Endothelial cell of umbilical vein (primary cell): ENCODE results near the gene TNRC6C. TPM values are rescaled to one million over a fixed set of nuclear protein-coding genes. Genes with fewer than 3 reads are reported as not detected.

Experiments used
- BruUV-seq: library from RNA; stranded (reverse); fragments of 400-500 nt; replicated peaks from 2 replicates; lab custom pipeline; 2021; lab: Mats Ljungman, UMichigan
- CTCF ChIA-PET: fragments of 300-600, 350-600 bp; sonication (Branson Sonifier 250); formaldehyde crosslinking; loops from one replicate; lab custom pipeline; 2021; ENCODE audit warnings: antibody characterized with exemption, inconsistent platforms; lab: Charles Lee
- POLR2A ChIA-PET: fragments of 300-600, 350-600 bp; sonication (Branson Sonifier 250); formaldehyde crosslinking; loops from one replicate; lab custom pipeline; 2021; ENCODE audit warnings: antibody characterized with exemption, inconsistent platforms; lab: Charles Lee
- DNase-seq: peaks from one replicate; pipeline ENCODE4 v3.0.0-alpha.2; 2011; ENCODE audit warnings: low read depth, low spot score
- FAIRE-seq: peaks from 2 replicates; lab custom pipeline; 2011; peaks lifted over from hg19 to GRCh38; lab: Jason Lieb, UNC
- H2AFZ ChIP-seq: 2 replicates; pipeline ENCODE4 v1.6.0; 2012; ENCODE audit warnings: low read depth, low read length, control low read depth, inconsistent platforms
- H3K27ac ChIP-seq: 2 replicates; pipeline ENCODE4 v1.5.1; 2011; ENCODE audit warnings: low read depth, mild to moderate bottlenecking, control low read depth, low read length, moderate library complexity; ENCODE audit not compliant: insufficient read depth
- H3K27me3 ChIP-seq, 2 experiments: 2 replicates each; pipeline versions ENCODE4 v1.6.0 to v1.6.1; 2011; ENCODE audit warnings: low read length in 2 of 2, mixed read lengths in 1 of 2; ENCODE audit not compliant: control insufficient read depth in 2 of 2, insufficient read depth in 2 of 2
- H3K36me3 ChIP-seq, 2 experiments: 2 replicates in 1 of 2; 3 replicates in 1 of 2; pipeline ENCODE4 v1.5.1; 2011; ENCODE audit warnings: low read length in 2 of 2, mild to moderate bottlenecking in 1 of 2, moderate library complexity in 1 of 2; ENCODE audit not compliant: control insufficient read depth in 2 of 2, insufficient read depth in 2 of 2; ENCODE audit errors: extremely low read depth in 1 of 2
- H3K4me1 ChIP-seq: 3 replicates; pipeline ENCODE4 v1.5.1; 2011; ENCODE audit warnings: mild to moderate bottlenecking, low read length; ENCODE audit not compliant: control insufficient read depth, insufficient read depth; ENCODE audit errors: extremely low read depth
- H3K4me2 ChIP-seq: 2 replicates; pipeline ENCODE4 v1.6.1; 2011; ENCODE audit warnings: low read length, control low read depth, mixed read lengths; ENCODE audit not compliant: insufficient read depth
- H3K4me3 ChIP-seq, 3 experiments: fragments of 200-600 bp in 1 of 3; sonication (generic), shearing (Covaris generic) in 1 of 3; replicated peaks in 1 of 3; 2 replicates each; pipeline ENCODE4 v1.5.1; 2011 to 2016; ENCODE audit warnings: control low read depth in 3 of 3, low read length in 3 of 3, mild to moderate bottlenecking in 2 of 3, inconsistent platforms in 1 of 3, low read depth in 1 of 3, moderate library complexity in 1 of 3; ENCODE audit not compliant: insufficient read depth in 1 of 3
- H3K79me2 ChIP-seq: 2 replicates; pipeline ENCODE4 v1.6.0; 2012; ENCODE audit warnings: low read length, inconsistent platforms; ENCODE audit not compliant: control insufficient read depth, insufficient read depth
- H3K9ac ChIP-seq: replicated peaks from 2 replicates; pipeline ENCODE3; 2011; ENCODE audit warnings: low read length, control low read depth; ENCODE audit not compliant: insufficient read depth; ENCODE audit errors: extremely low read depth
- H3K9me1 ChIP-seq: replicated peaks from 3 replicates; pipeline ENCODE4 v1.6.0; 2011; ENCODE audit warnings: mild to moderate bottlenecking, low read length; ENCODE audit not compliant: control insufficient read depth, insufficient read depth; ENCODE audit errors: extremely low read depth
- H3K9me3 ChIP-seq: replicated peaks from 2 replicates; pipeline ENCODE4 v1.5.1; 2012; ENCODE audit warnings: low read length, inconsistent platforms; ENCODE audit not compliant: control insufficient read depth, insufficient read depth
- H4K20me1 ChIP-seq: replicated peaks from 2 replicates; pipeline ENCODE3; 2011; ENCODE audit warnings: mild to moderate bottlenecking, low read length; ENCODE audit not compliant: control insufficient read depth, insufficient read depth; ENCODE audit errors: extremely low read depth
- EZH2 ChIP-seq: IDR thresholded peaks from 2 replicates; pipeline ENCODE4 v1.6.1; 2012; ENCODE audit warnings: borderline replicate concordance, low read depth, mild to moderate bottlenecking, moderate library complexity, low read length, inconsistent platforms; ENCODE audit not compliant: severe bottlenecking
- FOS ChIP-seq: IDR thresholded peaks from 2 replicates; pipeline ENCODE4 v1.6.1; 2011; ENCODE audit warnings: mild to moderate bottlenecking, low read length, moderate library complexity, borderline replicate concordance; ENCODE audit not compliant: insufficient read depth
- GATA2 ChIP-seq: IDR thresholded peaks from 2 replicates; pipeline ENCODE4 v1.7.0; 2011; ENCODE audit warnings: low read depth, mild to moderate bottlenecking, moderate library complexity, mixed read lengths, low read length; ENCODE audit not compliant: insufficient read length, insufficient read depth
- JUN ChIP-seq: IDR thresholded peaks from 2 replicates; pipeline ENCODE4 v1.6.1; 2011; ENCODE audit warnings: borderline replicate concordance, low read depth; ENCODE audit not compliant: insufficient read length, insufficient read depth
- POLR2AphosphoS5 ChIP-seq: IDR thresholded peaks from 2 replicates; pipeline ENCODE4 v1.6.1; 2012; ENCODE audit warnings: low read depth, mild to moderate bottlenecking, control low read depth, low read length, moderate library complexity; ENCODE audit not compliant: insufficient read depth
- dilution Hi-C: fragments of 300-500 bp; cut with MboI; formaldehyde crosslinking; loops from one replicate; pipeline ENCODE4 v1.15.0; 2019; ENCODE audit warnings: low sequenced_read_pairs; ENCODE audit not compliant: extremely low pct_ligation_motif_present
- intact Hi-C: fragments of 100-400 bp; cut with micrococcal nuclease; formaldehyde crosslinking; loops from one replicate; pipeline ENCODE4 v1.10.0; 2022
- polyA plus RNA-seq, 4 experiments: library from polyadenylated mRNA; depleted of rRNA in 3 of 4; stranded (reverse) in 3 of 4; unstranded in 1 of 4; fragments of >200 nt; gene quantifications; 2 replicates each; pipeline versions ENCODE4 v1.2.1 to v1.2.3, GENCODE V29; 2011 to 2012; ENCODE audit warnings: missing spikeins in 1 of 4
- total RNA-seq: library from RNA; stranded (reverse); gene quantifications from 2 replicates; pipeline ENCODE4 v1.2.3, GENCODE V29; 2021
- TF ChIP-seq, protein P1 (sequence below): IDR thresholded peaks from 2 replicates; pipeline ENCODE4 v1.6.1; 2011; ENCODE audit not compliant: insufficient read depth, insufficient read length
- TF ChIP-seq, protein P2 (sequence below), 2 donors: IDR thresholded peaks; 1 replicate in 1 of 2; 2 replicates in 1 of 2; pipeline ENCODE4 v1.5.1; 2011; ENCODE audit warnings: low read length in 2 of 2, mild to moderate bottlenecking in 2 of 2, moderate library complexity in 2 of 2, control low read depth in 1 of 2, inconsistent platforms in 1 of 2, low read depth in 1 of 2; ENCODE audit not compliant: insufficient read depth in 1 of 2; ENCODE audit errors: extremely low read depth in 1 of 2

The TNRC6C gene
- total and polyA plus RNA-seq, 2 donors (not counting 3 experiments of a cell fraction or from before 2014, with no cell fraction given) = 2.1 to 17.5 TPM

DNA sequence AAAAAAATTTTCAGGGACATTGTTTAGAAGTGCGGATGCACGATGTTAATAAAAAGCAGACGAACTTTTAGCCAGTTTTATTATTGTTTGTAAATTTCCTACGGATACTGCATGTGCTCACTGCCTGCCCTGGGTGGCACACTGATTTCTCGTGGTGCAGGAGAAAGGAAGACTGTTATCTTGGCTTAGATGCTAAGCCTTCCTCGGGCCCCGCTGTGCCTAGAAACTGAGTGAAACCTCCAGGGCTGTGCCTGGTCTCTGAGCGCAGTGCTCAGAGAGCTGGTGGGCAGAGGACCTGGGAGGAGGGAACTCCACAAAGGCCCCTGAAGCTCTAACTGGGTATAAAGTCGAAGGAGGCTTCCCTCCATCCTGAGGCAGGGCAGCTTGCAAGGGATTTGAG lies 35.4 kb upstream of the TNRC6C start:
- DNase-seq (no peak), FAIRE-seq (no peak)
- Histone ChIP-seq H3K9me1 (no peaks in the 10 kb centered on the region), H3K4me2 (no peak overlapping the region), H3K4me3 (no peak overlapping the region), H4K20me1 (no peaks in the 10 kb centered on the region), H3K27me3 (peaks cover 1 to 3% of the 10 kb centered on the region in 2 experiments), H3K9ac (no peak overlapping the region), H3K79me2 (no peaks in the 10 kb centered on the region), H3K27ac (no peak overlapping the region), H3K9me3 (no peaks in the 10 kb centered on the region), H2AFZ (no peak overlapping the region), H3K36me3 (no peaks in the 10 kb centered on the region), H3K4me1 (no peaks in the 10 kb centered on the region)
- no TSS peak for BruUV-seq
- dilution Hi-C loops = no loop called here
- TF ChIP-seq, protein P1, sequence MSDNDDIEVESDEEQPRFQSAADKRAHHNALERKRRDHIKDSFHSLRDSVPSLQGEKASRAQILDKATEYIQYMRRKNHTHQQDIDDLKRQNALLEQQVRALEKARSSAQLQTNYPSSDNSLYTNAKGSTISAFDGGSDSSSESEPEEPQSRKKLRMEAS = no peak
- TF ChIP-seq JUN (no peak), EZH2 (no peak), FOS (no peak), POLR2AphosphoS5 (no peak), GATA2 (no peak)
- TF ChIP-seq, protein P2, sequence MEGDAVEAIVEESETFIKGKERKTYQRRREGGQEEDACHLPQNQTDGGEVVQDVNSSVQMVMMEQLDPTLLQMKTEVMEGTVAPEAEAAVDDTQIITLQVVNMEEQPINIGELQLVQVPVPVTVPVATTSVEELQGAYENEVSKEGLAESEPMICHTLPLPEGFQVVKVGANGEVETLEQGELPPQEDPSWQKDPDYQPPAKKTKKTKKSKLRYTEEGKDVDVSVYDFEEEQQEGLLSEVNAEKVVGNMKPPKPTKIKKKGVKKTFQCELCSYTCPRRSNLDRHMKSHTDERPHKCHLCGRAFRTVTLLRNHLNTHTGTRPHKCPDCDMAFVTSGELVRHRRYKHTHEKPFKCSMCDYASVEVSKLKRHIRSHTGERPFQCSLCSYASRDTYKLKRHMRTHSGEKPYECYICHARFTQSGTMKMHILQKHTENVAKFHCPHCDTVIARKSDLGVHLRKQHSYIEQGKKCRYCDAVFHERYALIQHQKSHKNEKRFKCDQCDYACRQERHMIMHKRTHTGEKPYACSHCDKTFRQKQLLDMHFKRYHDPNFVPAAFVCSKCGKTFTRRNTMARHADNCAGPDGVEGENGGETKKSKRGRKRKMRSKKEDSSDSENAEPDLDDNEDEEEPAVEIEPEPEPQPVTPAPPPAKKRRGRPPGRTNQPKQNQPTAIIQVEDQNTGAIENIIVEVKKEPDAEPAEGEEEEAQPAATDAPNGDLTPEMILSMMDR (IDR thresholded peaks at IDR 0.05; ENCODE audit: extremely low read depth in 1 of 2, insufficient read depth in 1 of 2, low read depth in 1 of 2, low read length in 2 of 2) = no peak
- intact Hi-C loops = no loop called here
- ChIA-PET POLR2A (no interaction called here), CTCF (no interaction called here)
